ENCODE results near the gene ARHGAP44.

ARHGAP44 gene

DNA sequence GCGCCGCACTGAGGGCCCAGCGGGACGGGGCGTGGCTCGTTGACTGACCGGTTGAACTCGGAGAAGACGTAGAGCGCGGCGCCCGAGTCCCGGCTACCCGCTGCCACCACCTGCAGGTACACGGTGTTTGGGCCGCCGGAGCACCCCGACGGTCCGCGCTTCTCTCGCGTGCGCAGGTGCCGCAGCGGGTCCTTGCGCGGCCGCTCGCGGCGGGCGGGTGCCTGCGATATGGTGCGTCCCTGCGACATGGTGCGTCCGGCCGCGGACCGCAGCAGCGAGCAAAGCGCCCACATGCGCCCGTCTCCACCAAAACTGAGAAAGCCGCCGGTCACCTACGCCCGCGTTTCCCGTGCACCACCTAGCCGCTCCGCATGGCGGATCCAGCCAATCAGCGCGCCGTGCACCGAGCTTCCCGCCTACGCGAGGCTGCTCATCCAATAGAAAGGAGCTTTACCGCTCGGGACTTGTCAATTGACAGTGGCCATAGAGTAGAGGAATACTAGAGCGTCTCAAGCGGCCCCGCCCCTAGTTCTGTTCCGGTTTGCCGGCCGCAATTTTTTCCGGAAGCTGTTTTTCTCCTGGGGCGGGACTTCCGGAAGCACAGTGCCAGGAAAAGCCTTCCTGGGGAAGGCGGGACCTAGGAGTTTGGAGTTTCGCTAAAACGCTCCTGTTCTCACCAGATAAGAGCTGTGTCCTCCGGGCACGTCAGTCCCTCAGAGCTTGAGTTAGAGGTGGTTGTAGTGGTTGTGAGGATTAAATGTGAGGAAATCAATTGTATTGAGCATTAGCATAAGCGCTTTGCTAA is 228.6 kb downstream of the ARHGAP44 start, which contains the start of gene ELAC2 (continued):
- TF ChIP-seq, protein P1, sequence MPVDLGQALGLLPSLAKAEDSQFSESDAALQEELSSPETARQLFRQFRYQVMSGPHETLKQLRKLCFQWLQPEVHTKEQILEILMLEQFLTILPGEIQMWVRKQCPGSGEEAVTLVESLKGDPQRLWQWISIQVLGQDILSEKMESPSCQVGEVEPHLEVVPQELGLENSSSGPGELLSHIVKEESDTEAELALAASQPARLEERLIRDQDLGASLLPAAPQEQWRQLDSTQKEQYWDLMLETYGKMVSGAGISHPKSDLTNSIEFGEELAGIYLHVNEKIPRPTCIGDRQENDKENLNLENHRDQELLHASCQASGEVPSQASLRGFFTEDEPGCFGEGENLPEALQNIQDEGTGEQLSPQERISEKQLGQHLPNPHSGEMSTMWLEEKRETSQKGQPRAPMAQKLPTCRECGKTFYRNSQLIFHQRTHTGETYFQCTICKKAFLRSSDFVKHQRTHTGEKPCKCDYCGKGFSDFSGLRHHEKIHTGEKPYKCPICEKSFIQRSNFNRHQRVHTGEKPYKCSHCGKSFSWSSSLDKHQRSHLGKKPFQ (tag by site-specific recombination; IDR thresholded peaks at IDR 0.05) = peak; percentile 98
- TF ChIP-seq ZNF335 (tag by site-specific recombination; conservative IDR thresholded peaks at IDR 0.05) (peak; percentile 84), ZNF112 (tag by site-specific recombination; IDR thresholded peaks at IDR 0.05) (no peak), ZNF19 (tag by site-specific recombination; IDR thresholded peaks at IDR 0.05; ENCODE audit: low read depth) (no peak), ZSCAN30 (tag by site-specific recombination; IDR thresholded peaks at IDR 0.05) (peak; percentile 57; the same call in 1 of the 2 replicates), ZNF48 (tag by site-specific recombination; IDR thresholded peaks at IDR 0.05) (no peak), ZBTB21 (tag by site-specific recombination; IDR thresholded peaks at IDR 0.05) (0 out of 2 replicates have a peak, but pooled peaks have one; percentile 10), ZNF600 (tag by site-specific recombination; IDR thresholded peaks at IDR 0.05) (peak; percentile 63), ZNF501 (tag by site-specific recombination; IDR thresholded peaks at IDR 0.05) (peak; percentile 76; the same call in 1 of the 2 replicates), GLIS1 (tag by site-specific recombination; IDR thresholded peaks at IDR 0.05) (no peak; the same call in 1 of the 2 replicates), ZNF175 (tag by site-specific recombination; IDR thresholded peaks at IDR 0.05) (no peak), ZFP3 (tag by site-specific recombination; IDR thresholded peaks at IDR 0.05; ENCODE audit: low read depth) (no peak), ZNF776 (tag by site-specific recombination; IDR thresholded peaks at IDR 0.05; ENCODE audit: borderline replicate concordance) (no peak), ZNF350 (tag by site-specific recombination; IDR thresholded peaks at IDR 0.05) (no peak), ZNF37A (tag by site-specific recombination; IDR thresholded peaks at IDR 0.05) (no peak), ZNF791 (tag by site-specific recombination; IDR thresholded peaks at IDR 0.05) (no peak), OSR2 (tag by site-specific recombination; IDR thresholded peaks at IDR 0.05) (peak; percentile 39), ZNF561 (tag by site-specific recombination; IDR thresholded peaks at IDR 0.05; ENCODE audit: borderline replicate concordance) (peak; percentile 18; the same call in 1 of the 2 replicates), ZNF837 (tag by site-specific recombination; IDR thresholded peaks at IDR 0.05) (no peak), YY2 (tag by site-specific recombination; IDR thresholded peaks at IDR 0.05) (0 out of 2 replicates have a peak, but pooled peaks have one; percentile 51), ZNF426 (tag by site-specific recombination; IDR thresholded peaks at IDR 0.05) (no peak), ZSCAN16 (tag by site-specific recombination; IDR thresholded peaks at IDR 0.05) (no peak), ZNF596 (tag by site-specific recombination; IDR thresholded peaks at IDR 0.05) (peak; percentile 35; the same call in 1 of the 2 replicates), ZNF544 (tag by site-specific recombination; IDR thresholded peaks at IDR 0.05) (no peak), KLF10 (tag by site-specific recombination; IDR thresholded peaks at IDR 0.05) (peak; percentile 87), WT1 (tag by site-specific recombination; IDR thresholded peaks at IDR 0.05) (no peak), ZNF660 (tag by site-specific recombination; IDR thresholded peaks at IDR 0.05) (no peak; the same call in none of the 2 replicates), ZNF138 (tag by site-specific recombination; IDR thresholded peaks at IDR 0.05; ENCODE audit: borderline replicate concordance) (no peak), ZNF354C (tag by site-specific recombination; IDR thresholded peaks at IDR 0.05; ENCODE audit: borderline replicate concordance, low read depth) (no peak), ZNF184 (tag by site-specific recombination; IDR thresholded peaks at IDR 0.05) (no peak), ZNF433 (tag by site-specific recombination; IDR thresholded peaks at IDR 0.05; ENCODE audit: low read depth) (no peak), ZNF548 (tag by site-specific recombination; IDR thresholded peaks at IDR 0.05) (no peak)
- TF ChIP-seq, protein P2, sequence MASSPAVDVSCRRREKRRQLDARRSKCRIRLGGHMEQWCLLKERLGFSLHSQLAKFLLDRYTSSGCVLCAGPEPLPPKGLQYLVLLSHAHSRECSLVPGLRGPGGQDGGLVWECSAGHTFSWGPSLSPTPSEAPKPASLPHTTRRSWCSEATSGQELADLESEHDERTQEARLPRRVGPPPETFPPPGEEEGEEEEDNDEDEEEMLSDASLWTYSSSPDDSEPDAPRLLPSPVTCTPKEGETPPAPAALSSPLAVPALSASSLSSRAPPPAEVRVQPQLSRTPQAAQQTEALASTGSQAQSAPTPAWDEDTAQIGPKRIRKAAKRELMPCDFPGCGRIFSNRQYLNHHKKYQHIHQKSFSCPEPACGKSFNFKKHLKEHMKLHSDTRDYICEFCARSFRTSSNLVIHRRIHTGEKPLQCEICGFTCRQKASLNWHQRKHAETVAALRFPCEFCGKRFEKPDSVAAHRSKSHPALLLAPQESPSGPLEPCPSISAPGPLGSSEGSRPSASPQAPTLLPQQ (tag by site-specific recombination; IDR thresholded peaks at IDR 0.05) = peak; percentile 46; the same call in 1 of the 2 replicates
- TF ChIP-seq, protein P3, sequence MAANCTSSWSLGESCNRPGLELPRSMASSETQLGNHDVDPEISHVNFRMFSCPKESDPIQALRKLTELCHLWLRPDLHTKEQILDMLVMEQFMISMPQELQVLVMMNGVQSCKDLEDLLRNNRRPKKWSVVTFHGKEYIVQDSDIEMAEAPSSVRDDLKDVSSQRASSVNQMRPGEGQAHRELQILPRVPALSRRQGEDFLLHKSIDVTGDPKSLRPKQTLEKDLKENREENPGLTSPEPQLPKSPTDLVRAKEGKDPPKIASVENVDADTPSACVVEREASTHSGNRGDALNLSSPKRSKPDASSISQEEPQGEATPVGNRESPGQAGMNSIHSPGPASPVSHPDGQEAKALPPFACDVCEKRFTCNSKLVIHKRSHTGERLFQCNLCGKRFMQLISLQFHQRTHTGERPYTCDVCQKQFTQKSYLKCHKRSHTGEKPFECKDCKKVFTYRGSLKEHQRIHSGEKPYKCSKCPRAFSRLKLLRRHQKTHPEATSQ (tag by site-specific recombination; IDR thresholded peaks at IDR 0.05) = peak; percentile 66; the same call in 1 of the 2 replicates
- TF ChIP-seq, protein P4, sequence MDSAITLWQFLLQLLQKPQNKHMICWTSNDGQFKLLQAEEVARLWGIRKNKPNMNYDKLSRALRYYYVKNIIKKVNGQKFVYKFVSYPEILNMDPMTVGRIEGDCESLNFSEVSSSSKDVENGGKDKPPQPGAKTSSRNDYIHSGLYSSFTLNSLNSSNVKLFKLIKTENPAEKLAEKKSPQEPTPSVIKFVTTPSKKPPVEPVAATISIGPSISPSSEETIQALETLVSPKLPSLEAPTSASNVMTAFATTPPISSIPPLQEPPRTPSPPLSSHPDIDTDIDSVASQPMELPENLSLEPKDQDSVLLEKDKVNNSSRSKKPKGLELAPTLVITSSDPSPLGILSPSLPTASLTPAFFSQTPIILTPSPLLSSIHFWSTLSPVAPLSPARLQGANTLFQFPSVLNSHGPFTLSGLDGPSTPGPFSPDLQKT (IDR thresholded peaks at IDR 0.05; ENCODE audit: borderline replicate concordance, low read depth, low read length) = peak; percentile 61; the same call in 1 of the 2 replicates
- TF ChIP-seq, protein P5, sequence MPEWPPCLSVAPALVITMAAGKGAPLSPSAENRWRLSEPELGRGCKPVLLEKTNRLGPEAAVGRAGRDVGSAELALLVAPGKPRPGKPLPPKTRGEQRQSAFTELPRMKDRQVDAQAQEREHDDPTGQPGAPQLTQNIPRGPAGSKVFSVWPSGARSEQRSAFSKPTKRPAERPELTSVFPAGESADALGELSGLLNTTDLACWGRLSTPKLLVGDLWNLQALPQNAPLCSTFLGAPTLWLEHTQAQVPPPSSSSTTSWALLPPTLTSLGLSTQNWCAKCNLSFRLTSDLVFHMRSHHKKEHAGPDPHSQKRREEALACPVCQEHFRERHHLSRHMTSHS (tag by site-specific recombination; IDR thresholded peaks at IDR 0.05) = no peak

Measured in HEK293 (cell line).